Gastrocnemius medialis (tissue), 4 donors: ENCODE results near the gene NANP. TPM values are rescaled to one million over a fixed set of nuclear protein-coding genes. Genes with fewer than 3 reads are reported as not detected.

Experiments used
- ATAC-seq, 2 donors: fragments of 150-250 bp; one replicate each; pipeline ENCODE4 v1.9.1; 2016
- DNase-seq, 2 donors: peaks; one replicate each; pipeline ENCODE4 v3.0.0-alpha.2; 2019
- H3K27ac ChIP-seq, 4 donors: fragments of 200-600 bp; sonication (generic); 1 replicate in 1 of 4; 2 replicates in 3 of 4; pipeline ENCODE4 v1.5.1; 2016 to 2018; ENCODE audit warnings: mild to moderate bottlenecking in 2 of 4, moderate library complexity in 1 of 4
- H3K27me3 ChIP-seq, 3 donors: fragments of 200-600 bp; sonication (generic) in 2 of 3; 1 replicate in 1 of 3; 2 replicates in 2 of 3; pipeline versions ENCODE4 v1.5.1 to v1.6.0; 2016 to 2019; ENCODE audit warnings: mild to moderate bottlenecking in 1 of 3, moderate library complexity in 1 of 3
- H3K36me3 ChIP-seq, 2 donors: fragments of 200-600 bp; sonication (generic) in 1 of 2; one replicate each; pipeline ENCODE4 v1.5.1; 2017 to 2018
- H3K4me1 ChIP-seq, 2 donors: fragments of 200-600 bp; sonication (generic) in 1 of 2; one replicate each; pipeline ENCODE4 v1.5.1; 2016 to 2017; ENCODE audit warnings: mild to moderate bottlenecking in 2 of 2
- H3K4me3 ChIP-seq, 4 donors: fragments of 200-600 bp; sonication (generic) in 3 of 4; 1 replicate in 1 of 4; 2 replicates in 3 of 4; pipeline ENCODE4 v1.5.1; 2016 to 2019; ENCODE audit warnings: mild to moderate bottlenecking in 2 of 4
- H3K9me3 ChIP-seq, 3 donors: fragments of 200-600 bp; sonication (generic) in 2 of 3; 1 replicate in 1 of 3; 2 replicates in 2 of 3; pipeline ENCODE4 v1.5.1; 2016 to 2019
- CTCF ChIP-seq, 5 experiments: fragments of 450-650 bp in 3 of 5; fragments of 200-600 bp in 2 of 5; sonication (generic) in 2 of 5; IDR thresholded peaks in 4 of 5; conservative IDR thresholded peaks in 1 of 5; 1 replicate in 4 of 5; 2 replicates in 1 of 5; pipeline ENCODE4 v1.5.1; 2016 to 2019; ENCODE audit warnings: antibody characterized with exemption in 5 of 5, mild to moderate bottlenecking in 3 of 5, moderate library complexity in 3 of 5
- POLR2A ChIP-seq, 2 donors: fragments of 450-650 bp; IDR thresholded peaks; one replicate each; pipeline ENCODE4 v1.6.1; 2017; ENCODE audit warnings: antibody characterized with exemption in 2 of 2, mild to moderate bottlenecking in 2 of 2, moderate library complexity in 2 of 2
- in situ Hi-C, 4 donors: fragments of 200-750 bp; cut with MboI; loops; one replicate each; pipeline versions ENCODE4 v1.15.0 to v1.8.0; 2017; ENCODE audit warnings: low sequenced_read_pairs in 4 of 4
- intact Hi-C: fragments of 100-400 bp; cut with DNase I; formaldehyde crosslinking; loops from one replicate; pipeline ENCODE4 v1.15.1; 2023; ENCODE audit warnings: low total_unique reads
- total RNA-seq, 4 donors: library from RNA; depleted of rRNA; stranded (reverse); fragments of >200 nt; gene quantifications; one replicate each; pipeline versions ENCODE4 v1.1.0 to v1.2.3, GENCODE V29; 2016

The NANP gene
- total RNA-seq, 4 donors from 2014 or later: 1.5 to 3.6 (median 2.6) TPM

- TF ChIP-seq POLR2A (IDR thresholded peaks at IDR 0.05) (no peak), CTCF (IDR thresholded peaks at IDR 0.05 in 4 of 5, conservative IDR thresholded peaks at IDR 0.05 in 1 of 5) (no peak)
- ATAC-seq: no peak
- DNase-seq: no peak
- H3K36me3 ChIP-seq: no peaks in the 10 kb centered on the region
- H3K27me3 ChIP-seq: peaks cover 0 to under 1% (median 0%) of the 10 kb centered on the region in 3 donors
- no peaks in the 10 kb centered on the region for H3K4me1 ChIP-seq
- intact Hi-C loops: no loop called here
- in situ Hi-C loops: no loop called here
- no peaks in the 10 kb centered on the region for H3K9me3 ChIP-seq
- H3K4me3 ChIP-seq: no peak overlapping the region
- H3K27ac ChIP-seq: no peak overlapping the region
Observed at GRCh38 chr20:25576783-25577530, 46.9 kb downstream of the NANP start.

GRCh38 chr20:25574411-25574810 is 49.4 kb downstream of the NANP start:
- ATAC-seq (no peak), DNase-seq (no peak)
- Histone ChIP-seq H3K27me3 (no peaks in the 10 kb centered on the region), H3K4me3 (no peak overlapping the region), H3K4me1 (no peaks in the 10 kb centered on the region), H3K36me3 (no peaks in the 10 kb centered on the region), H3K27ac (no peak overlapping the region), H3K9me3 (no peaks in the 10 kb centered on the region)
- TF ChIP-seq POLR2A (IDR thresholded peaks at IDR 0.05) (no peak), CTCF (IDR thresholded peaks at IDR 0.05 in 4 of 5, conservative IDR thresholded peaks at IDR 0.05 in 1 of 5) (no peak)
- intact Hi-C loops: no loop called here
- in situ Hi-C loops: no loop called here

GRCh38 chr20:25573288-25574251 is 50.2 kb downstream of the NANP start:
- in situ Hi-C loops: no loop called here
- no peak for DNase-seq
- TF ChIP-seq POLR2A (IDR thresholded peaks at IDR 0.05): no peak
- TF ChIP-seq CTCF (IDR thresholded peaks at IDR 0.05 in 4 of 5, conservative IDR thresholded peaks at IDR 0.05 in 1 of 5): no peak
- Histone ChIP-seq H3K36me3 (no peaks in the 10 kb centered on the region), H3K27ac (no peak overlapping the region), H3K27me3 (no peaks in the 10 kb centered on the region), H3K4me1 (no peaks in the 10 kb centered on the region), H3K4me3 (no peak overlapping the region), H3K9me3 (no peaks in the 10 kb centered on the region)
- ATAC-seq: no peak
- intact Hi-C loops: no loop called here

GRCh38 chr20:25571817-25572216 is 52.0 kb downstream of the NANP start:
- H3K4me1 ChIP-seq: no peaks in the 10 kb centered on the region
- no peak overlapping the region for H3K27ac ChIP-seq
- in situ Hi-C loops: no loop called here
- no peaks in the 10 kb centered on the region for H3K36me3 ChIP-seq
- intact Hi-C loops: no loop called here
- DNase-seq (no peak), ATAC-seq (no peak)
- H3K27me3 ChIP-seq: no peaks in the 10 kb centered on the region
- TF ChIP-seq POLR2A (IDR thresholded peaks at IDR 0.05): no peak
- TF ChIP-seq CTCF (IDR thresholded peaks at IDR 0.05 in 4 of 5, conservative IDR thresholded peaks at IDR 0.05 in 1 of 5): no peak
- no peak overlapping the region for H3K4me3 ChIP-seq
- no peaks in the 10 kb centered on the region for H3K9me3 ChIP-seq
